ENCODE results near the gene WDR33.

- TF ChIP-seq, protein P1, sequence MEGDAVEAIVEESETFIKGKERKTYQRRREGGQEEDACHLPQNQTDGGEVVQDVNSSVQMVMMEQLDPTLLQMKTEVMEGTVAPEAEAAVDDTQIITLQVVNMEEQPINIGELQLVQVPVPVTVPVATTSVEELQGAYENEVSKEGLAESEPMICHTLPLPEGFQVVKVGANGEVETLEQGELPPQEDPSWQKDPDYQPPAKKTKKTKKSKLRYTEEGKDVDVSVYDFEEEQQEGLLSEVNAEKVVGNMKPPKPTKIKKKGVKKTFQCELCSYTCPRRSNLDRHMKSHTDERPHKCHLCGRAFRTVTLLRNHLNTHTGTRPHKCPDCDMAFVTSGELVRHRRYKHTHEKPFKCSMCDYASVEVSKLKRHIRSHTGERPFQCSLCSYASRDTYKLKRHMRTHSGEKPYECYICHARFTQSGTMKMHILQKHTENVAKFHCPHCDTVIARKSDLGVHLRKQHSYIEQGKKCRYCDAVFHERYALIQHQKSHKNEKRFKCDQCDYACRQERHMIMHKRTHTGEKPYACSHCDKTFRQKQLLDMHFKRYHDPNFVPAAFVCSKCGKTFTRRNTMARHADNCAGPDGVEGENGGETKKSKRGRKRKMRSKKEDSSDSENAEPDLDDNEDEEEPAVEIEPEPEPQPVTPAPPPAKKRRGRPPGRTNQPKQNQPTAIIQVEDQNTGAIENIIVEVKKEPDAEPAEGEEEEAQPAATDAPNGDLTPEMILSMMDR (IDR thresholded peaks at IDR 0.05; ENCODE audit: extremely low read depth in 1 of 2, insufficient read depth in 1 of 2, low read depth in 1 of 2, low read length in 2 of 2) = no peak
- TF ChIP-seq, protein P2, sequence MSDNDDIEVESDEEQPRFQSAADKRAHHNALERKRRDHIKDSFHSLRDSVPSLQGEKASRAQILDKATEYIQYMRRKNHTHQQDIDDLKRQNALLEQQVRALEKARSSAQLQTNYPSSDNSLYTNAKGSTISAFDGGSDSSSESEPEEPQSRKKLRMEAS (IDR thresholded peaks at IDR 0.05; ENCODE audit: insufficient read depth, insufficient read length) = no peak
- TF ChIP-seq POLR2A (IDR thresholded peaks at IDR 0.05; ENCODE audit: low read depth, low read length) (no peak), MYC (IDR thresholded peaks at IDR 0.05; ENCODE audit: low read depth, low read length) (no peak), FOS (IDR thresholded peaks at IDR 0.05; ENCODE audit: borderline replicate concordance, insufficient read depth, low read length) (no peak), POLR2AphosphoS5 (IDR thresholded peaks at IDR 0.05; ENCODE audit: insufficient read depth, low read depth, low read length) (no peak), EZH2 (IDR thresholded peaks at IDR 0.05; ENCODE audit: borderline replicate concordance, low read depth, low read length, severe bottlenecking) (no peak), GATA2 (IDR thresholded peaks at IDR 0.05; ENCODE audit: insufficient read depth, insufficient read length, low read depth, low read length) (no peak)
Observed at GRCh38 chr2:127681976-127682857, 128.8 kb downstream of the WDR33 start.

Data from endothelial cell of umbilical vein (primary cell).